T follicular helper cell (primary cell): ENCODE results near the gene MSH5.
"Not testable (repeated sequence)": the region's sequence is repeated elsewhere in the genome, so short reads cannot be mapped to it uniquely, and the experiment has no call there.

ENCODE experiments used
- DNase-seq: peaks from one replicate; pipeline ENCODE4 v3.0.0-alpha.2; 2020; ENCODE audit warnings: low read depth

Gene MSH5

GRCh38 chr6:31778999-31779885 lies 39.4 kb downstream of the MSH5 start:
- no peak for DNase-seq

- DNase-seq, result no peak
Observed at GRCh38 chr6:31779908-31780307, 40.1 kb downstream of the MSH5 start.

GRCh38 chr6:31780507-31781243 lies 40.9 kb downstream of the MSH5 start:
- DNase-seq, result no peak

- no peak for DNase-seq
Observed at GRCh38 chr6:31781244-31782125, 41.7 kb downstream of the MSH5 start.

- DNase-seq, result no peak
Observed at GRCh38 chr6:31782126-31782855, 42.5 kb downstream of the MSH5 start.

GRCh38 chr6:31784098-31784925 lies 44.5 kb downstream of the MSH5 start:
- DNase-seq, result no peak

GRCh38 chr6:31785475-31785874 lies 45.7 kb downstream of the MSH5 start:
- no peak for DNase-seq

- DNase-seq, result no peak
Observed at GRCh38 chr6:31791324-31792089, 51.7 kb downstream of the MSH5 start.

GRCh38 chr6:31792090-31792374 lies 52.2 kb downstream of the MSH5 start:
- no peak for DNase-seq

- no peak for DNase-seq
Observed at GRCh38 chr6:31792761-31793171, 53.0 kb downstream of the MSH5 start.

- not testable (repeated sequence) for DNase-seq
Observed at GRCh38 chr6:31793927-31794245, 54.1 kb downstream of the MSH5 start.

- no peak for DNase-seq
Observed at GRCh38 chr6:31794294-31794865, 54.6 kb downstream of the MSH5 start.

GRCh38 chr6:31794866-31795615 lies 55.2 kb downstream of the MSH5 start:
- no peak for DNase-seq

- DNase-seq, result peak; percentile 62
Observed at GRCh38 chr6:31795616-31796298, 56.0 kb downstream of the MSH5 start, which contains the start of gene VARS1. TSS of gene VARS1 (minus strand) at chr6:31795752. CDS start at chr6:31795217, 535 bp downstream.

GRCh38 chr6:31796993-31797385 lies 57.2 kb downstream of the MSH5 start:
- no peak for DNase-seq

- DNase-seq, result no peak
Observed at GRCh38 chr6:31797588-31797987, 57.8 kb downstream of the MSH5 start.

- no peak for DNase-seq
Observed at GRCh38 chr6:31799781-31800180, 60.0 kb downstream of the MSH5 start.
